GM08714 (cell line): ENCODE results near the gene SLC7A8.
"Not testable (repeated sequence)": the region's sequence is repeated elsewhere in the genome, so short reads cannot be mapped to it uniquely, and the experiment has no call there.

Experiments used
- H3K4me3 ChIP-seq: fragments of 200-500 bp; sonication (Bioruptor generic); 2 replicates; pipeline ENCODE4 v1.5.1; 2014; ENCODE audit warnings: mild to moderate bottlenecking, low read length, inconsistent platforms
- ZNF274 ChIP-seq: IDR thresholded peaks from 2 replicates; pipeline ENCODE4 v1.6.1; 2012; ENCODE audit warnings: mild to moderate bottlenecking, low read depth, low read length

Gene SLC7A8

GRCh38 chr14:23110579-23111365 is 72.7 kb downstream of the SLC7A8 start:
- H3K4me3 ChIP-seq = no peak overlapping the region
- TF ChIP-seq ZNF274 = no peak

DNA sequence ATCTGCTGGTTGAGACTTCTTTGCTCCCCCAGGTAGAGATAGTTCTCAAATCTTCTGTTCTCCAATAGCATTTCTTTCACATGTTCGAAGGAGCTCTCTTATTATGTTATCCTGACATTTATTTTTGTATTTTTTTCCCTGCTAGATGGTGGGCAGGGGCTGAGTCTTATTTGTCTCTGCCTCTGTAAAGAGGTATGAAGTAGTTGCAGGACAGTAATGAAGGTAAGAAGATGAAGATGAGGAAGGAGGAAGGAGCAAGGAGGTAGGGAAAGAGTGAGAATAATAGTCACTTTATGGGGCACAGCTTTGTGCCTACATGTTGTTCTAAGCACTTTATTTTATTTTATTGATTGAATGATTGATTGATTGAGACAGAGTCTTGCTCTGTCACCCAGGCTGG is 73.7 kb downstream of the SLC7A8 start:
- no peak for TF ChIP-seq ZNF274
- H3K4me3 ChIP-seq = no peak overlapping the region

DNA sequence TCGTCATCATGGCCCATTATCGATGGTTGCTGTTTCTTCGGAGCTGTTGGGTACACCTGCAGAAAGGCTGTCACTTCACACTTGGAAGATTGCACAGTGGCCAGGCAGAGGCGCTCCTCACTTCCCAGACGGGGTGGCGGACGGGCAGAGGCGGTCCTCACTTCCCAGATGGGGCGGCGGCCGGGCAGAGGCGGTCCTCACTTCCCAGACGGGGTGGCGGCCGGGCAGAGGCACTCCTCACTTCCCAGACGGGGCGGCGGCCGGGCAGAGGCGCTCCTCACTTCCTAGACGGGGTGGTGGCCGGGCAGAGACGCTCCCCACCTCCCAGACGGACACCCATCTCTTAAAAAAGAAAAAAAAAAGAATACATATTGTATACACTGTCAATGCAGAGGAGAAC is 75.3 kb downstream of the SLC7A8 start:
- H3K4me3 ChIP-seq = not testable (repeated sequence)

DNA sequence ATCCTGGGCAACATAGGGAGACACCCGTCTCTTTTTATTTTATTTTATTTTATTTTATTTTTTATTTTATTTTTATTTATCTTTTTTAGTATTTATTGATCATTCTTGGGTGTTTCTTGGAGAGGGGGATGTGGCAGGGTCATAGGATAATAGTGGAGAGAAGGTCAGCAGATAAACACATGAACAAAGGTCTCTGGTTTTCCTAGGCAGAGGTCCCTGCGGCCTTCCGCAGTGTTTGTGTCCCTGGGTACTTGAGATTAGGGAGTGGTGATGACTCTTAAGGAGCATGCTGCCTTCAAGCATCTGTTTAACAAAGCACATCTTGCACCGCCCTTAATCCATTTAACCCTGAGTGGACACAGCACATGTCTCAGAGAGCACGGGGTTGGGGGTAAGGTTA is 75.8 kb downstream of the SLC7A8 start:
- not testable (repeated sequence) for H3K4me3 ChIP-seq

DNA sequence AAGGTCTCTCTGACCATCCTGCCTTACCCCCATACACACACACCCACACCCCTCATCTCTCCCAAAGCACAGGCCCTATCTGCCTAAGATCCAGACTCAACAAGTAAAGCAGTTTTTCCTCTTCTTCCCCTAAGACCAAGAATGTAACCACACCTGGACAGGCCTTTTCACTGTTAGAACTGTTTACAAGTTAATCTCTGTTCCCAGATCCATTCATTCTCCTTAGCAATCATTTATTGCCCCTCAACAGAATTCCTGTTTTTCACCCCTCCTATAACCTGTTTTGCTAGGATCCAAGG is 76.8 kb downstream of the SLC7A8 start:
- TF ChIP-seq ZNF274 = no peak
- no peak overlapping the region for H3K4me3 ChIP-seq

- H3K4me3 ChIP-seq = no peak overlapping the region
- TF ChIP-seq ZNF274 = no peak
Measured at GRCh38 chr14:23105348-23105824, 78.1 kb downstream of the SLC7A8 start.

DNA sequence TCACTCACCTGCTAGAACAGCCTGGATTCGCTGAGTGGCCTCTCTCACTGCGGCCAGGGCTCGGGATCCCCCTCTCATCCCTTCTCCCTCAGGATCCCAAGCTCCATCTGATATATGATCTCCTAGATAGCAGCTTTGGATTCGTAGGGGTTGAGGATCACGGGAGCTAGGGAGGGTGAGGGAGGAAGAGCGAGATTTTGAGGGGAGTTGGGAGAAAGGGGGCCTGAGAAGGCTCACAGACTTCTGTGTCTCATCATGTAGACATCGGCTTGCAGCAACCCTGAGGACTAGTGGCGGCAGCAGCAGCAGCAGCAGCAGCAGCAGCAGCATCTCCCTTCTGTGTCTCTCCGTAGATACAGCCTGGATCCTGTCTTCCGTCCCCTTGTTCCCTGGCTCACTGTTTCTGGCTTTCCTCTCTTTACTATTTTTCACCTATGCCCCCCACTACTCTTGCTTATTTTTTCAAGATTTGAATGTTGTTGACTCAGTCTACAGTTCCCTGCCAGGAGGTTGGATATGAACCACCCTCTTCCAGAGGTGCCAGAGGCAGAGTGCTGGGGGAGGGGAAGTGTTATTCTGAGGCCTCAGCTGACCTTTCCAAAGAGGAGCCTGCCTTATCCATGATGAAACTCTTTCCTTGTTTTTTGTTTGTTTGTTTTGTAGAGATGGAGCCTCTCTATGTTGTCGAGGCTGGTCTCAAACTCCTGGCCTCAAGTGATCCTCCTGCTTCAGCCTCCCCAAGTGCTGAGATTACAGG is 78.7 kb downstream of the SLC7A8 start, which contains the start of gene CIROP:
CIROP (minus strand) TSS at position 399 of the 757 bp plus-strand sequence; CDS start at position 330, 69 bp downstream.
- H3K4me3 ChIP-seq = no peak within 1 kb of the TSS
- no peak for TF ChIP-seq ZNF274

DNA sequence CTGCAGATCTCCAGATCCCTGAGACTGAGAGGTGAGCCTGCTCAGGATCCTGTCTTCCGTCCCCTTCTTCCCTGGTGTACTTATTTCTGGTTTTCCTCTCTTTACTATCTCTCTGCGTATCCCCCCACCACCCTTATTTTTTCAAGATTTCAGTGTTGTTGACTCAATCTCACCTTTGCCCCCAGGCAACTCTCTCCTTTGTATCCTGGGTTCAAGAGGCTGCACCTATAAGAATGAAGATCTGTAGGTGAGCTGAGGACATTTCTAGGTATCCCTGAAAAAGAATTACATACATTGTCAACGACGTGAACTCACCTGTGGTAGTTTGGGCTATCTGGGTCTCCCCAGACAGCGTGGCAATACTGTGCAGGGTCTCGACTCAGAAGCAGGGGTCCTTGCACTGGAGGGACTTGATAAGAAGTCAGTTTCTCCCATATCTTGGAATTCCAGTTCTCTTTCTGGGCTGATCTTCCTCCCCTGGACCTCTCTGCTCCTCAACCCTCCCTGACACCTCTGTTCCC is 79.3 kb downstream of the SLC7A8 start:
- no peak for TF ChIP-seq ZNF274
- no peak overlapping the region for H3K4me3 ChIP-seq

DNA sequence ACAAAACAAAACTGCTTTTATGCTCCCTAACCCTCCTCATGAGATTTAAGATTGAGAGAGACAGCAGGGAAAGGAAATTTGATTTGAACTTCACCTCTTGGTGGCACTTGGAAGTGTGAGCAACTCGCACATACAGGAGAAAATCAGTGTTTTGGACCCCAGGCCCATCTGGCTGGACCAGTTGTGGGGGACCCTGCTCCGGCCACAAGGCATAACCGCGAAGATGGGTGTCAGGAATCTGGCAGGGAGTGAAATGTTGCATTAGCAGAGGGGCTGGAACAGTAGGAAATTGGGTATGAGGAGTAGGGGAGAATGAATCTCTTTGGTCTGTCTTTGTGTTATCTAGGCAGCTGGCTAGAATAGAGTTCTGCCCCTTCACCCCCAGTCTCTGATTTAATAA is 79.9 kb downstream of the SLC7A8 start:
- TF ChIP-seq ZNF274 = no peak
- H3K4me3 ChIP-seq = no peak overlapping the region

DNA sequence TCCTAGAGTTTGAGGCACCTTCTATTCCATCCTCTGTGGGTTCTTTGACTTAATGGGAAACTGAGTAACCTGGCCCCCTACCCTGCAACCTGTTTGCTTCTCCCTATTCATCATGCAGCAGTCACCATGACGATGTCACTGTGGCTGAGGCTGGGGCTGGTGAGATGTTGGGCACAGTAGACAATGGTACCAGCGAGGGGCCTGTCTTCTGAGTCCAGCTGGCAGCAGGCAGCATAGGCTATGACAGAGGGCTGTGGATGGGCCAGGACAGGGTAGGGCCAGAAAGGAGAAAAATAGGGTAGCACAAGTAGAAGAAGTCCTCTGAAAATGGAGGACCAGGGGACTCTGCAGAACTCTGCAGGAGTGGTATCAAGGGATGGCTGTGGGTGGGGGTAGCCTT is 80.7 kb downstream of the SLC7A8 start:
- no peak overlapping the region for H3K4me3 ChIP-seq
- TF ChIP-seq ZNF274 = no peak

DNA sequence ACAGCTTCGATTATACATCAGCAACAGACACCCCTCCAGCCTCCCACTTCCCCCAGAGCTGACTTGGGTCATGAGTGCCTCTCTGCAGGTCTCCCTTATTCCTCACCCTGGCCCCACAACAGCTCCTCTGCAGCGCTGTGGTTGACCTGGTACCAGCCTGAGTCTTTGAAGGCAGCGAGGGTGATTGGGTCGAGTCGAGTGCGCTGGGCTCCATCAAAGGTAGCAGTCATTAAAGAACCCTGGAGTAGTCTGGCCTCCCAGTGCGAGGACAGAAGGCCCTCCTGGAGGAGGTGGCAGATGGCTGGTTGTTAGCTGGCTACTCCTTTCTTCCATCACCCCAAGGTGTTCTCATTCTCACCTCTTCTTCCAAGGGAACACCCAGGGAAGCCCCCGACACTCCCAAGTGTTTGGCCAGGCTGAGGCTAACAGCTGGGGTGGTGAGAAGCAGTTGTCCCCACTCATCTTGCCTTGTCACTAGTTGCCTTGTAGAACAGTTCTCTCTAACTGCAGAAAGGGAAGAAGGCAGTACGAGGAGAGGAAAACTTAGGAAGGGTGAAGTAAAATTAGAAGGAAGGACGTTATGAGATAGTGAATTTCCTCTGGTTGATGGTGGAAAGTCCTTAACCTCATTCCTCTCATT is 81.4 kb downstream of the SLC7A8 start:
- H3K4me3 ChIP-seq = no peak overlapping the region
- TF ChIP-seq ZNF274 = no peak

- no peak overlapping the region for H3K4me3 ChIP-seq
- TF ChIP-seq ZNF274 = no peak
Measured at GRCh38 chr14:23101213-23101970, 82.1 kb downstream of the SLC7A8 start.

GRCh38 chr14:23099212-23099861 is 84.1 kb downstream of the SLC7A8 start:
- H3K4me3 ChIP-seq = no peak overlapping the region
- no peak for TF ChIP-seq ZNF274

DNA sequence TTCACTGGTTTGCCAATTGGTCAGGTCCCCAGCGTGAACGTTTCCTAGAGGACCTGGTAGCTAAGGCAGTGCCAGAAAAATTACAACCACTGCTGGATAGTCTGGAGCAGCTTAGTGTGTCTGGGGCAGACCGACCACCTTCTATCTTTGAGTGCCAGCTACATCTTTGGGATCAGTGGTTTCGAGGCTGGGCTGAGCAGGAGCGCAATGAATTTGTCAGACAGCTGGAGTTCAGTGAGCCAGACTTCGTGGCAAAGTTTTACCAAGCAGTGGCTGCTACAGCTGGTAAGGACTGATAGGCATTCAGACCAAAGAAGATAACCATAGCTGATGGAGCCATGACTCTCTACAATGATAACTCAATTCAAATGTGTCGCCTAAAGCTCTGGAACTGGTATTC is 85.7 kb downstream of the SLC7A8 start:
- no peak overlapping the region for H3K4me3 ChIP-seq
- no peak for TF ChIP-seq ZNF274
